Measurements from ENCODE around the gene SOCS4. TPM values are rescaled to one million over a fixed set of nuclear protein-coding genes. Genes with fewer than 3 reads are reported as not detected.
"Not testable (repeated sequence)": the region's sequence is repeated elsewhere in the genome, so short reads cannot be mapped to it uniquely, and the experiment has no call there.

SOCS4 gene
- total RNA-seq, 1 experiment from 2014 or later, result 35.5 TPM

DNA sequence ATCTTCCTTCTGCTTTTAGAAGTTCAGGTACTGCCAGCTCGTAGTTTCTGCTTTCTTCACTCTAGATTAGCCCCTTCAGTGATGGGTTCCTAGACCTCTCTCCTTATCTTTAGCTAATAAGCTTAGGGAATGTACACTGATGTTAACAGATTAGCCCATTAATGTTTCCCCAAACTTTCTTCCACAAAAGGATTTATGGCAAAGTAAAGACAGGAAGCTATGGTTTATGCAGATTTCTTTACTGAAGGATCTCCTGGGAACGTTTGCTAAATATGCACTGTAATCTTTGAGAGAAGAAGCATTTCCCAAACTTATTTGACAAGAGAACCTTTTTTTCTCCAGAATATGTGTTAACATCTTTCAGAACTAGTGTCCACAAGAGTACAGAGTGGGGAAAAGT, 4.2 kb downstream of the SOCS4 start:
- peak overlapping the region; percentile 61 for H3K27ac ChIP-seq (ENCODE audit: low read depth, low read length, poor library complexity, severe bottlenecking)
- H3K4me3 ChIP-seq (ENCODE audit: low read depth, low read length, poor library complexity, severe bottlenecking), result peak overlapping the region; percentile 4
- BruUV-seq (replicated peaks), result no TSS peak
- DNase-seq (ENCODE audit: low spot score), result peak; percentile 73
- no peaks in the 10 kb centered on the region for H3K27me3 ChIP-seq (replicated peaks; ENCODE audit: insufficient read depth, low read depth, low read length, poor library complexity)
- H3K4me1 ChIP-seq (ENCODE audit: insufficient read depth, low read length, poor library complexity, severe bottlenecking), result peaks cover 46% of the 10 kb centered on the region
- H3K36me3 ChIP-seq (ENCODE audit: insufficient read depth, low read length, poor library complexity, severe bottlenecking), result peaks cover 16% of the 10 kb centered on the region
- TF ChIP-seq, protein P1, sequence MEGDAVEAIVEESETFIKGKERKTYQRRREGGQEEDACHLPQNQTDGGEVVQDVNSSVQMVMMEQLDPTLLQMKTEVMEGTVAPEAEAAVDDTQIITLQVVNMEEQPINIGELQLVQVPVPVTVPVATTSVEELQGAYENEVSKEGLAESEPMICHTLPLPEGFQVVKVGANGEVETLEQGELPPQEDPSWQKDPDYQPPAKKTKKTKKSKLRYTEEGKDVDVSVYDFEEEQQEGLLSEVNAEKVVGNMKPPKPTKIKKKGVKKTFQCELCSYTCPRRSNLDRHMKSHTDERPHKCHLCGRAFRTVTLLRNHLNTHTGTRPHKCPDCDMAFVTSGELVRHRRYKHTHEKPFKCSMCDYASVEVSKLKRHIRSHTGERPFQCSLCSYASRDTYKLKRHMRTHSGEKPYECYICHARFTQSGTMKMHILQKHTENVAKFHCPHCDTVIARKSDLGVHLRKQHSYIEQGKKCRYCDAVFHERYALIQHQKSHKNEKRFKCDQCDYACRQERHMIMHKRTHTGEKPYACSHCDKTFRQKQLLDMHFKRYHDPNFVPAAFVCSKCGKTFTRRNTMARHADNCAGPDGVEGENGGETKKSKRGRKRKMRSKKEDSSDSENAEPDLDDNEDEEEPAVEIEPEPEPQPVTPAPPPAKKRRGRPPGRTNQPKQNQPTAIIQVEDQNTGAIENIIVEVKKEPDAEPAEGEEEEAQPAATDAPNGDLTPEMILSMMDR (conservative IDR thresholded peaks at IDR 0.05; ENCODE audit: low read depth, low read length), result no peak
- no peak for TF ChIP-seq EZH2 (IDR thresholded peaks at IDR 0.05; ENCODE audit: borderline replicate concordance, low read depth, low read length, poor library complexity, severe bottlenecking)
- CTCF ChIA-PET, result interaction anchor here (1.6 kb wide), 1 partner anchor 20 kb away, joined by 5 read pairs; the partner anchor contains the start of gene MAPK1IP1L
- intact Hi-C loops (cut with micrococcal nuclease; ENCODE audit: unreplicated experiment), result loop anchor here (2.0 kb wide), 1 partner anchor 16 kb away; no protein-coding TSS in a partner anchor
- H3K9me3 ChIP-seq (ENCODE audit: low read depth, low read length, poor library complexity, severe bottlenecking), result no peaks in the 10 kb centered on the region
- POLR2A ChIA-PET (ENCODE audit: low non-redundant PET), result no interaction called here

DNA sequence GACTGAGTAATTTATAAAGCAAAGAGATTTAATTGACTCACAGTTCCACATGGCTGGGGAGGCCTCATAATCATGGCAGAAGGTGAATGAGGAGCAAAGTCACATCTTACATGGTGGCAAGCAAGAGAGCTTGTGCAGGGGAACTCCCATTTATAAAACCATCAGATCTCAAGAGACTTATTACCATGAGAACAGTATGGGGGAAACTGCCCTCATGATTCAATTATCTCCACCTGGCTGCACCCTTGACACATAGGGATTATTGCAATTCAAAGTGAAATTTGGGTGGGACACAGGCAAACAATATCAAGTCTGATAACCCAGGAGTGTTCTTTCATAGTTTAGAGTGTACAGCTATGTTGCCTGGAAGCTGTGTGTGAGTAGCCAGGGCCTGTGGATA, 11.0 kb downstream of the SOCS4 start:
- H3K27me3 ChIP-seq (replicated peaks; ENCODE audit: insufficient read depth, low read depth, low read length, poor library complexity); POLR2A ChIA-PET (ENCODE audit: low non-redundant PET); H3K9me3 ChIP-seq (ENCODE audit: low read depth, low read length, poor library complexity, severe bottlenecking); H3K4me3 ChIP-seq (ENCODE audit: low read depth, low read length, poor library complexity, severe bottlenecking); H3K4me1 ChIP-seq (ENCODE audit: insufficient read depth, low read length, poor library complexity, severe bottlenecking); H3K27ac ChIP-seq (ENCODE audit: low read depth, low read length, poor library complexity, severe bottlenecking); BruUV-seq (replicated peaks); DNase-seq (ENCODE audit: low spot score); CTCF ChIA-PET; intact Hi-C loops (cut with micrococcal nuclease; ENCODE audit: unreplicated experiment): not testable (repeated sequence)
- H3K36me3 ChIP-seq (ENCODE audit: insufficient read depth, low read length, poor library complexity, severe bottlenecking), result peaks cover 33% of the 10 kb centered on the region

DNA sequence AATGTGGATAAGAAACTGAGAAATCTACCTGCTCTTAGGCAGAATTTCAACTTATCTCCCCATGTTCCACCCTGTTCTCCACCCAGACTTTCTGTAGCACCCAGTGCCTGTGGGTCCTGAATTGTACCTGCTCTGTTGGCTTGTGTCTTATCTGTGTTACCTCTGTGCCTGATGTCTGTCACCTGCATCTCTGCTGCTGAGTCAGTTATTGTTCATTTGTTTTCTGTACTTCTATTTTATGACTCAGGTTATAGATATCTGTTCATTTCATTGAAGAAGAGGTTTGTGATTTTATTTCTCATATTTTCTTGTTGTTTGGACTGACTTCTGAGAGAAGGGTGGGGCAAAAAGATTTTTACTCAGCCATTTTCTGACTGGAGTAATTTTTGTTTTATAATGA, 11.7 kb downstream of the SOCS4 start:
- peaks cover 39% of the 10 kb centered on the region for H3K36me3 ChIP-seq (ENCODE audit: insufficient read depth, low read length, poor library complexity, severe bottlenecking)
- CTCF ChIA-PET, result no interaction called here
- peaks cover 4% of the 10 kb centered on the region for H3K9me3 ChIP-seq (ENCODE audit: low read depth, low read length, poor library complexity, severe bottlenecking)
- H3K4me1 ChIP-seq (ENCODE audit: insufficient read depth, low read length, poor library complexity, severe bottlenecking), result peaks cover 4% of the 10 kb centered on the region
- intact Hi-C loops (cut with micrococcal nuclease; ENCODE audit: unreplicated experiment), result no loop called here
- TF ChIP-seq, protein P1 (conservative IDR thresholded peaks at IDR 0.05; ENCODE audit: low read depth, low read length), result no peak
- no peak for TF ChIP-seq EZH2 (IDR thresholded peaks at IDR 0.05; ENCODE audit: borderline replicate concordance, low read depth, low read length, poor library complexity, severe bottlenecking)
- no peaks in the 10 kb centered on the region for H3K27me3 ChIP-seq (replicated peaks; ENCODE audit: insufficient read depth, low read depth, low read length, poor library complexity)
- no peak overlapping the region for H3K4me3 ChIP-seq (ENCODE audit: low read depth, low read length, poor library complexity, severe bottlenecking)
- POLR2A ChIA-PET (ENCODE audit: low non-redundant PET), result no interaction called here
- BruUV-seq (replicated peaks), result no TSS peak
- H3K27ac ChIP-seq (ENCODE audit: low read depth, low read length, poor library complexity, severe bottlenecking), result no peak overlapping the region
- no peak for DNase-seq (ENCODE audit: low spot score)

DNA sequence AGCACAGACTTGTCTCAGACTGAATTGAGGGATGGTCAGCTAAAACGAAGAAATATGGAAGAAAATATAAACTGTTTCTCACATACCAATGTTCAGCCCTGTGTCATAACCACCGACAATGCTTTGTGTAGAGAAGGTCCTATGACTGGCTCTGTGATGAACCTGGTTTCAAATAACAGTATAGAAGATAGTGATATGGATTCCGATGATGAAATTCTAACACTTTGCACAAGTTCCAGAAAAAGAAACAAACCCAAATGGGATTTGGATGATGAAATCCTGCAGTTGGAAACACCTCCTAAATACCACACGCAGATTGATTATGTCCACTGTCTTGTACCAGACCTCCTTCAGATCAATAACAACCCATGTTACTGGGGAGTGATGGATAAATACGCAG, 16.5 kb downstream of the SOCS4 start:
- no peak for TF ChIP-seq EZH2 (IDR thresholded peaks at IDR 0.05; ENCODE audit: borderline replicate concordance, low read depth, low read length, poor library complexity, severe bottlenecking)
- TF ChIP-seq, protein P1 (conservative IDR thresholded peaks at IDR 0.05; ENCODE audit: low read depth, low read length), result no peak
- Histone ChIP-seq H3K4me1 (ENCODE audit: insufficient read depth, low read length, poor library complexity, severe bottlenecking) (peaks cover 39% of the 10 kb centered on the region), H3K9me3 (ENCODE audit: low read depth, low read length, poor library complexity, severe bottlenecking) (no peaks in the 10 kb centered on the region), H3K4me3 (ENCODE audit: low read depth, low read length, poor library complexity, severe bottlenecking) (no peak overlapping the region), H3K27me3 (replicated peaks; ENCODE audit: insufficient read depth, low read depth, low read length, poor library complexity) (no peaks in the 10 kb centered on the region), H3K36me3 (ENCODE audit: insufficient read depth, low read length, poor library complexity, severe bottlenecking) (peaks cover 16% of the 10 kb centered on the region), H3K27ac (ENCODE audit: low read depth, low read length, poor library complexity, severe bottlenecking) (no peak overlapping the region)
- POLR2A ChIA-PET (ENCODE audit: low non-redundant PET), result no interaction called here
- no peak for DNase-seq (ENCODE audit: low spot score)
- TSS peak; percentile 8 for BruUV-seq (replicated peaks)
- CTCF ChIA-PET, result no interaction called here
- intact Hi-C loops (cut with micrococcal nuclease; ENCODE audit: unreplicated experiment), result no loop called here

Data from A673 (cell line).